ENCODE results near the gene STON2. TPM values are rescaled to one million over a fixed set of nuclear protein-coding genes. Genes with fewer than 3 reads are reported as not detected.

STON2 gene
- total and polyA plus RNA-seq, 2 of the 13 experiments (the other 11 are each of a cell fraction or from before 2014, with no cell fraction given): 2.1 to 11.0 TPM

- TF ChIP-seq POGK (CRISPR knock-in tag; conservative IDR thresholded peaks at IDR 0.05): peak; percentile 71; the same call in 1 of the 2 replicates
- no peak for TF ChIP-seq PHF20 (CRISPR knock-in tag; IDR thresholded peaks at IDR 0.05)
- peak; percentile 61; the same call in 1 of the 2 replicates for TF ChIP-seq KMT2B (CRISPR knock-in tag; IDR thresholded peaks at IDR 0.05)
- TF ChIP-seq SRSF1 (optimal IDR thresholded peaks at IDR 0.05; ENCODE audit: low read depth, low read length): no peak
- TF ChIP-seq ZNF17 (CRISPR knock-in tag; IDR thresholded peaks at IDR 0.05): no peak
- TF ChIP-seq IRF2 (CRISPR knock-in tag; IDR thresholded peaks at IDR 0.05): peak; percentile 95
- TF ChIP-seq PAX8 (CRISPR knock-in tag; IDR thresholded peaks at IDR 0.05; ENCODE audit: borderline replicate concordance): no peak
- 0 out of 2 replicates have a peak, but pooled peaks have one; percentile 60 for TF ChIP-seq HINFP (CRISPR knock-in tag; IDR thresholded peaks at IDR 0.05; ENCODE audit: low read depth)
- peak; percentile 99 for TF ChIP-seq ATF2 (CRISPR knock-in tag; IDR thresholded peaks at IDR 0.05)
- peak; percentile 43; the same call in 1 of the 2 replicates for TF ChIP-seq THAP9 (CRISPR knock-in tag; IDR thresholded peaks at IDR 0.05; ENCODE audit: borderline replicate concordance)
- TF ChIP-seq ZBTB21 (CRISPR knock-in tag; IDR thresholded peaks at IDR 0.05): peak; percentile 94
- peak; percentile 100 for TF ChIP-seq SALL1 (CRISPR knock-in tag; IDR thresholded peaks at IDR 0.05)
- TF ChIP-seq ZNF644 (CRISPR knock-in tag; IDR thresholded peaks at IDR 0.05; ENCODE audit: low read depth): peak; percentile 96
- TF ChIP-seq SMARCE1 (IDR thresholded peaks at IDR 0.05; ENCODE audit: borderline replicate concordance): no peak
- TF ChIP-seq NRL (CRISPR knock-in tag; IDR thresholded peaks at IDR 0.05; ENCODE audit: borderline replicate concordance): no peak
- TF ChIP-seq BRCA1 (CRISPR knock-in tag; IDR thresholded peaks at IDR 0.05): 0 out of 2 replicates have a peak, but pooled peaks have one; percentile 68
- TF ChIP-seq CREB1 (IDR thresholded peaks at IDR 0.05): peak; percentile 84
- TF ChIP-seq CREB1 (CRISPR knock-in tag; IDR thresholded peaks at IDR 0.05): peak; percentile 83
- no peak for TF ChIP-seq NFYB (CRISPR knock-in tag; IDR thresholded peaks at IDR 0.05)
- no peak for TF ChIP-seq ZNF44 (CRISPR knock-in tag; IDR thresholded peaks at IDR 0.05)
- TF ChIP-seq IKZF4 (CRISPR knock-in tag; IDR thresholded peaks at IDR 0.05; ENCODE audit: borderline replicate concordance, low read depth, not compliant biosample characterization): no peak
- TF ChIP-seq ETS1 (CRISPR knock-in tag; IDR thresholded peaks at IDR 0.05): no peak
Measured at GRCh38 chr14:81303258-81303935, 96.7 kb downstream of the STON2 start (continued).
